ENCODE results near the gene REPIN1. TPM values are rescaled to one million over a fixed set of nuclear protein-coding genes. Genes with fewer than 3 reads are reported as not detected.

REPIN1 gene
- total RNA-seq, 2 donors from 2014 or later: 43.0 to 49.8 TPM

DNA sequence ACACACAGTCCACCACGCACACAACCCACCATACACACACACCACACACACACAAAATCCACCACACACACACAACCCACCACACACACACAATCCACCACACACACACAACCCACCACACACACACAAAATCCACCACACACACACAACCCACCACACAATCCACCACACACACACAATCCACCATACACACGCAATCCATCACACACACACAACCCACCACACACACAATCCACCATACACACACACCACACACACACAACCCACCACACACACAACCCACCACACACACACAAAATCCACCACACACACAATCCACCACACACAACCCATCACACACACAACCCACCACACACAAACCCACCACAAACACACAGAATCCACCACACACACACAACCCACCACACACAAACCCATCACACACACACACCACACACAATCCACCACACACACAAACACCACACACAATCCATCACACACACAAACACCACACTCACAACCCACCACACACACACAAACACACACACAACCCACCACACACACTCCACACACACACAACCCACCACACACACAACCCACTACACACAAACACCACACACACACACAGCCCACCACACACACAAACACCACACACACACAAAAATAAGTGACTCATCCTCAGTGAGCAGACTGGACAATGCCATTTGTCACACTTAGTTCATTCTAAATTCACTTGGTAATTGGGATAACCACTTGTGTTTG is 8.8 kb upstream of the REPIN1 start:
- H3K27me3 Mint-ChIP-seq: no peaks in the 10 kb centered on the region
- ATAC-seq (no peak), DNase-seq (no peak)
- H3K27ac Mint-ChIP-seq: peak overlapping the region; percentile 77
- H3K9me3 ChIP-seq (ENCODE audit: control insufficient read depth, low read length, poor library complexity, severe bottlenecking): no peaks in the 10 kb centered on the region
- peak overlapping the region; percentile 19 for H3K4me3 Mint-ChIP-seq
- H3K36me3 Mint-ChIP-seq (ENCODE audit: low read depth): peaks cover 3% of the 10 kb centered on the region
- H3K4me1 Mint-ChIP-seq: peaks cover 20% of the 10 kb centered on the region

DNA sequence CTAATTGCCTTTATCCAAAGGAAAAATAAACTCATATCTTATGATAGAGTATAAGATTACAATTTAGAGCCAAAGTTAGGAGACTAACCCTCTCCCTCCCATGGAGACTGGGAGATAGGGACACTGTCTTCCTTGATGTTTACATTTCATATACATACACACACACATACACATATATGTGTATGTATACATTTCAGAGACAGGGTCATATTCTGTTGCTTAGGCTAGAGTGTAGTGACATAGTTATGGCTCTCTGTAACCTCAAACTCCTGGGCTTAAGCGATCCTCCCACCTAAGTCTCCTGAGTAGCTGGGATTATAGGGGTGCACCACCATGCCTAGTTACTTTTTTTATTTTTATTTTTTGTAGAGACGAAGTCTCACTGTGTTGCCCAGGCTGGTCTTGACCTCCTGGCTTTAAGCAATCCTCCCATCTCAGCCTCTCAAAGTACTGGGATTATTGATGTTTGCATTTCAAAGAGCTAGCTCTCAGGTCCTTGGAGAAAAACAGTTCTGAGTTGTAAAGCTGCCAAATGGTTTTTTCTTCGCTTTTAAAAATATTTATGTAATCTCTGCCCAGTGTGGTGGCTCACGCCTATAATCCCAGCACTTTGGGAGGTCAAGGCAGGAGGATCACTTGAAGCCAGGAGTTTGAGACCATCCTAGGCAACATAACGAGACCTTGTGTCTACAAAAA is 8.1 kb upstream of the REPIN1 start:
- DNase-seq (no peak), ATAC-seq (no peak)
- no peaks in the 10 kb centered on the region for H3K9me3 ChIP-seq (ENCODE audit: control insufficient read depth, low read length, poor library complexity, severe bottlenecking)
- no peak overlapping the region for H3K4me3 Mint-ChIP-seq
- H3K27me3 Mint-ChIP-seq: no peaks in the 10 kb centered on the region
- peak overlapping the region; percentile 77 for H3K27ac Mint-ChIP-seq
- H3K36me3 Mint-ChIP-seq (ENCODE audit: low read depth): peaks cover 3% of the 10 kb centered on the region
- H3K4me1 Mint-ChIP-seq: peaks cover 20% of the 10 kb centered on the region

DNA sequence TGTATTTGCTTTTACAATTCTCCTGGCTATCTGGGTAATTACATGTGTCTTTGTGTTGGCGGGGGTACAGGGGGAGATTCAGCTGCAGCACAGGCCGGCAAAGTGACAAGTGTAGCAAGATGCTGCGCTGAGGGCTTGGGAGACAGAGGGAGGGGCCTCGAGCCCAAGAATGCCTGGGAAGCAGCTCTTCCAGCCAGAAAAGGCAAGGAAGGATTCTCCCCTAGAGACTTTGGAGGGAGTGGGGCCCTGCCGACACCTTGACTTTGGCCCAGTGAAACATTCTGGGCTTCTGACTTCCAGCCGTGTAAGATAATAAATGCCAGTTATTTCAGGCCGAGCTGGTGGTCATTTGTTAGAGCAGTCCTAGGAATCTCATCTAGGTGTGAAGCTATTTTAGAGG is 7.2 kb upstream of the REPIN1 start:
- DNase-seq (no peak), ATAC-seq (no peak)
- H3K9me3 ChIP-seq (ENCODE audit: control insufficient read depth, low read length, poor library complexity, severe bottlenecking): no peaks in the 10 kb centered on the region
- Mint-ChIP-seq H3K4me1 (peaks cover 20% of the 10 kb centered on the region), H3K4me3 (no peak overlapping the region), H3K27me3 (no peaks in the 10 kb centered on the region), H3K36me3 (ENCODE audit: low read depth) (peaks cover 3% of the 10 kb centered on the region), H3K27ac (no peak overlapping the region)

DNA sequence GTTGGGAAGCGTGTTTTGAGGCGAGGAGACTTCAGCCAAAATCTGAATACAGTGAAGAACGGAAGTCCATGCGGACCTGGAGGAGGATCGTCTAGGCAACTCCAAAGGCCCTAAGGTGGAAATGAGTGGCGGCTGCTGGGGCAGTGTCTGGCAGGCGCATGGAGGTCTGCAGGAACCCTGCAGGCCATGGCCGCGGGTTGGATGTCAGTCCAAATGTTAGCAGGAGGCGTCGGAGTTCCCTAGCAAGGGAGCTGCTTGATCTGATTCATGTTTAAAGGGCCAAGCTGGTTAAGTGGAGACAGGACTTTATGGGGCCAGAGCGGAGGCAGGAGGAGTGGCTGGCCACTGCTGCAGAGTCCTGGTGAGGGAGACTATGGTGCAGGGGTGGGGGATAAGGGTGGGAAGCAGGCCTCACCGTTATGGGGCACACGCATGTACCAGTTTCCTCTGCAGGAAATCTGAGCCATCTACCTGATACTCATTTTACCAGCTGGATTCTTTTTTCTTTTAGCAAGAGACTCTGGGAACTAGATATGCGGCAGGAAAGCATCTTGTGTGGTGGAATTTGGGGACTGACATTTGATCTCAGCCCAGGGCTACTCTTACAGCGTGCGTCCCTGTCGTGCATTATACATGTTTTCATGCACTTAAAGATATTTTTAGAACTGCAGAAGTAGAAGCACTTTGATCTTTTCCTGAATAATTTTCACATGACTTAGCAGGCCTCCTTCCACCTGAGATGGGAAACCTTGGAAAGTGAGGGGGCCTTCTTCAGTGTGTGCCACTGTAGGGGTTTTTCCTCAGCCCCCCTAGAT is 6.6 kb upstream of the REPIN1 start:
- H3K27ac Mint-ChIP-seq: no peak overlapping the region
- ATAC-seq: no peak
- H3K9me3 ChIP-seq (ENCODE audit: control insufficient read depth, low read length, poor library complexity, severe bottlenecking): no peaks in the 10 kb centered on the region
- no peak for DNase-seq
- peaks cover 3% of the 10 kb centered on the region for H3K36me3 Mint-ChIP-seq (ENCODE audit: low read depth)
- peaks cover 20% of the 10 kb centered on the region for H3K4me1 Mint-ChIP-seq
- H3K4me3 Mint-ChIP-seq: no peak overlapping the region
- no peaks in the 10 kb centered on the region for H3K27me3 Mint-ChIP-seq

DNA sequence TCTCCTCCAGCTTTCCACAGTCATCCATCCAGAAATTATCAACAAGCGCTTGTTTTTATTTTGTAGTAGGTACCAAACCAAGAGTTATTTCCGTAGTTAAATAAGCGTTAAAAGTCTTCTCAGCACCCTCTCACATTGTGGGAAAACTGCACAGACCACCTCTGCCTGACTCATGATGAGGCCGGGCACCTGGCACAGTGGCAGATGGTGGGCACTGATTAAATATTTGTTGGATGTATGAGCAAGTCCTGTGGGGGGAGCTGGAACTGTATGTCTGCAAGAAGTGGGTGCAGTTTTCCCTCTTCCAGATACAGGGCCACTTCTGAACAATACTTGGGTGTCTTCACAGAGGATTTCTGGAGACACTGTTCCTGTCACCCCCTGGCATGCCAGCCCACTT is 5.3 kb upstream of the REPIN1 start:
- H3K27me3 Mint-ChIP-seq: no peaks in the 10 kb centered on the region
- ATAC-seq (no peak), DNase-seq (no peak)
- H3K36me3 Mint-ChIP-seq (ENCODE audit: low read depth): peaks cover 3% of the 10 kb centered on the region
- peaks cover 15% of the 10 kb centered on the region for H3K4me1 Mint-ChIP-seq
- no peaks in the 10 kb centered on the region for H3K9me3 ChIP-seq (ENCODE audit: control insufficient read depth, low read length, poor library complexity, severe bottlenecking)
- H3K27ac Mint-ChIP-seq: peak overlapping the region; percentile 37
- H3K4me3 Mint-ChIP-seq: no peak overlapping the region

DNA sequence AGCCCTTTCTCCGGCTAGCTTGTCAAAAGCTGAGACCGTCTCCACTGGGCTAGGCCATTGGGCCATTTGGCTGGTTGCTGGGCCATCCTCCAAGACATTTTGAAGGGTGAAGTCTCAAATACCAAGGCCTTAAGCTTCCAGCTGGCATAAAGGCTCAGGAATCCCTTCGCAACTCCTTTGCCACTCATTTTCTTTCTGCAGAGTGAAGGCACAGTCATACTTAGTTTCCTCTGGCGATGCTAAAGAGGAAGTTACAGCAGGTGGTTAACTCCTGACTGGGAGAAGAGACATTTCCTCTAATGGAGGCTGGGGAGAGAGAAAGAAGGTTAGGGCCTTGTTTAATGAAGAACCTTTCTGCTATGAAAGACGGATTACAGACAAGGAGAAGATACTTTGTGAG is 4.8 kb upstream of the REPIN1 start:
- H3K4me3 Mint-ChIP-seq: no peak overlapping the region
- peaks cover 15% of the 10 kb centered on the region for H3K4me1 Mint-ChIP-seq
- peak overlapping the region; percentile 37 for H3K27ac Mint-ChIP-seq
- no peaks in the 10 kb centered on the region for H3K27me3 Mint-ChIP-seq
- DNase-seq: no peak
- H3K9me3 ChIP-seq (ENCODE audit: control insufficient read depth, low read length, poor library complexity, severe bottlenecking): no peaks in the 10 kb centered on the region
- peaks cover 3% of the 10 kb centered on the region for H3K36me3 Mint-ChIP-seq (ENCODE audit: low read depth)
- ATAC-seq: no peak

DNA sequence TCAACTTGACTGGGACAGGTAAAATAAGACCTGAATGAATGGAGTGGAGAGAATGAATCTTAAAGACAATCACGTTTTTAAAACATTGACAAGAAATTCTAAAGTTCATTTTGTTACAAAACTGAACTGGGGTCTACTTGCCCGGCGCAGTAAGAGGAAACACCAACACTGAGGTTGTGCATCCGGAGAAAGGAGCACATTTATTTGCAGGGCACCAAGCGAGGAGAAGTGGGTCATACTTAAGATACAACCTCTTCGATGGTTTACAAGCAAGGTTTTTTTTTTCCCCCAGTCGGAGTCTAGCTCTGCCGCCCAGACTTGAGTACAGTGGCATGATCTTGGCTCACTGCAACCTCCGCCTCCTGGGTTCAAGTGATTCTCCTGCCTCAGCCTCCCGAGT is 3.4 kb upstream of the REPIN1 start:
- H3K27ac Mint-ChIP-seq: no peak overlapping the region
- no peaks in the 10 kb centered on the region for H3K9me3 ChIP-seq (ENCODE audit: control insufficient read depth, low read length, poor library complexity, severe bottlenecking)
- DNase-seq: no peak
- no peaks in the 10 kb centered on the region for H3K27me3 Mint-ChIP-seq
- no peaks in the 10 kb centered on the region for H3K36me3 Mint-ChIP-seq (ENCODE audit: low read depth)
- H3K4me1 Mint-ChIP-seq: peaks cover 12% of the 10 kb centered on the region
- H3K4me3 Mint-ChIP-seq: no peak overlapping the region
- ATAC-seq: no peak

DNA sequence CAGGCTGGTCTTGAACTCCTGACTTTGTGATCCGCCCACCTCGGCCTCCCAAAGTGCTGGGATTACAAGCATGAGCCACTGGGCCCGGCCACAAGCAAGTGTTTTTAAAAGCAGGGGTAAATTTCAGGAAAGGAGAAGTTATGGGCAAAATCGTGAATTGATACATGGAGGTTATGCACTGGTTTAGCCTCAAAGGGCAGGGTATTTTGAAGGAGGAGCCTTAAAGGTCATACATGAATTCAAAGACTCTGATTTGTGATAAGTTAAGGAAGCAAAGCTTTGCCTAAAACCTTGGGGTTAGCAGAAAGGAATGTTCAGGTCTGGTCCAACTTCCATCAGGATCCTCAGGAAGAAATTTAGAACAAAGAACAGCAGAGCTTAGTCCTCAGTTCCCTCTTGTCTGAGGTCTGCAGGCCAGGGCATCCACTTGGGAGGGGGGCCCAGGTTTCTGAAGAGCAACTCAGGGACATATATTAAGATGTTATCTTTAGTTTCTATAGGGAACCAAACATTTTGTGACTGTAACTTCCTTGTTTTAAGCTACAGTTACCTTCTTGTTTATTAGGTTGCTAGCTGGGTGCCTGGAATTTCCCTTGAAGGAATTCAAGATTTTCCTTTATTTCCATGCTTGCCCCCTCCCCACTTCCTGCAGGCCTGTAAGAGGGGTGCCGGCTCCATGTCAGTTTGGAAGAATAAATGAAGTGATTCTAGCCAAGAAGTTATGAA is 2.8 kb upstream of the REPIN1 start:
- no peaks in the 10 kb centered on the region for H3K36me3 Mint-ChIP-seq (ENCODE audit: low read depth)

DNA sequence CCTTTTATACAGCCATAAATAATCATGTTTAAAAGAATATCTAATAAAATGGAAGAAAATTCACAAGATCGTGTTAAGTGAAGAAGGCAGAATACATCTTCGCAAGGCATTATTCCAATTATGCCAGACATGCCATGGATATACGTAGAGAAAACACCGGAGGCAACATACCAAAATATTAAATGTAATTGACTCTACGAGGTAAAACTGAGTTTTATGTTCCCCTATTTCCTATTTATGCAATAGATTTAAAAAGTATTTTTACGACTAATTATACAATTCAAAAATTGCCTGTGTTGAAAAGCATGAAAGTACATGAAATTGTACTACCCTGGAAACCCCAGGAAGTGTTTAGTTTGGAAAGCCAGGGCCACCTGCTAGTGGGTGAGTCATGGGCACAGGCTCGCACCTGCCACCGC is 936 bp upstream of the REPIN1 start:
- H3K9me3 ChIP-seq (ENCODE audit: control insufficient read depth, low read length, poor library complexity, severe bottlenecking): no peaks in the 10 kb centered on the region
- Mint-ChIP-seq H3K36me3 (ENCODE audit: low read depth) (no peaks in the 10 kb centered on the region), H3K4me1 (peaks cover 19% of the 10 kb centered on the region), H3K27me3 (no peaks in the 10 kb centered on the region), H3K27ac (peak overlapping the region; percentile 90), H3K4me3 (peak overlapping the region; percentile 97)
- ATAC-seq: peak; percentile 58
- no peak for DNase-seq

More for the DNA sequence above, 2.8 kb upstream of the REPIN1 start:
- H3K9me3 ChIP-seq (ENCODE audit: control insufficient read depth, low read length, poor library complexity, severe bottlenecking): no peaks in the 10 kb centered on the region
- H3K27me3 Mint-ChIP-seq: no peaks in the 10 kb centered on the region
- H3K4me1 Mint-ChIP-seq: peaks cover 18% of the 10 kb centered on the region
- peak overlapping the region; percentile 90 for H3K27ac Mint-ChIP-seq
- H3K4me3 Mint-ChIP-seq: no peak overlapping the region
- DNase-seq (no peak), ATAC-seq (no peak)

DNA sequence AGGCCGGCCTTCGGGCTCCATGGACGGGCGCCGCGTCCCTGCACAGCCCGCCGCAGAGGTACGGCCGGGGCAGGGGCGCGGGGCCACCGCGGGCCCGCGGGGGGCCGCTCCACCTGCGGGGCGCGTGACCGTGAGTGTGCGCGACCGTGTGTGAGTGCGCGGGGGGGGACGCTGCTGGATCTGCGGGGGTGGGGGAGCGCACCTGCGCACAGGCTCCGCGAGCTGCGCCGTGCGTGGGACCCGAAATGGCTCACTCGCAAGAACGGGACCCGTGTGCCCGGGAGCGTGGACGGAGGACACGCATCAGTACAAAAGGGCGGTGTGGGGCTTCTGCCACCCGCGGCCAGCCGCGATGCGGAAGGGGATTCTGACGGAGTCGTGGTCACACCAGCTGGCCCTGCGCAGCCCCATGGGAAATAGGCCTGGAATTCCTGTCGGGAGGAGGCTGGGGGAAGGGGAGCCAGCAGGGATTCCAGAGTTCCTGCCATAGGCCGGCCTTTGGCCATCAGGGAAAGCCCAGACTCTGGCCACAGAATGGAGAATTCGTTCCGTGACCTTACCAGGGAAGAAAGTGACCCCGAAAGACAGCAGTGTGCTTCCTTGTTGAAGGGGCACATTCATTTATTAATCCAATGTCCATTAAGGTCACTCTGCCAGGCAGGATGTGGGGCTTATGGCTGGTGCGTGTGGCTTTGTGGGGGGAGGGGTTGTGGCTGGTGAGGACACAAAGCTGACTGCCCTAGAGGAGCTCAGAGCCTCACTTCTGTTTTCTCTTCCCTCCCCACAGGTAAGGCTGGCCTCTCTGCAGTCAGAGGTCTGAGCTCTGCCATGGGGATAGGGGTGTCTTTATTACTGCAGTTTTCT is 494 bp downstream of the REPIN1 start:
- peak overlapping the region; percentile 93 for H3K27ac Mint-ChIP-seq
- peak; percentile 73 for ATAC-seq
- H3K9me3 ChIP-seq (ENCODE audit: control insufficient read depth, low read length, poor library complexity, severe bottlenecking): no peaks in the 10 kb centered on the region
- no peaks in the 10 kb centered on the region for H3K36me3 Mint-ChIP-seq (ENCODE audit: low read depth)
- DNase-seq: peak; percentile 33 to 50 (median 47)
- H3K4me3 Mint-ChIP-seq: peak overlapping the region; percentile 97
- no peaks in the 10 kb centered on the region for H3K27me3 Mint-ChIP-seq
- peaks cover 16% of the 10 kb centered on the region for H3K4me1 Mint-ChIP-seq

DNA sequence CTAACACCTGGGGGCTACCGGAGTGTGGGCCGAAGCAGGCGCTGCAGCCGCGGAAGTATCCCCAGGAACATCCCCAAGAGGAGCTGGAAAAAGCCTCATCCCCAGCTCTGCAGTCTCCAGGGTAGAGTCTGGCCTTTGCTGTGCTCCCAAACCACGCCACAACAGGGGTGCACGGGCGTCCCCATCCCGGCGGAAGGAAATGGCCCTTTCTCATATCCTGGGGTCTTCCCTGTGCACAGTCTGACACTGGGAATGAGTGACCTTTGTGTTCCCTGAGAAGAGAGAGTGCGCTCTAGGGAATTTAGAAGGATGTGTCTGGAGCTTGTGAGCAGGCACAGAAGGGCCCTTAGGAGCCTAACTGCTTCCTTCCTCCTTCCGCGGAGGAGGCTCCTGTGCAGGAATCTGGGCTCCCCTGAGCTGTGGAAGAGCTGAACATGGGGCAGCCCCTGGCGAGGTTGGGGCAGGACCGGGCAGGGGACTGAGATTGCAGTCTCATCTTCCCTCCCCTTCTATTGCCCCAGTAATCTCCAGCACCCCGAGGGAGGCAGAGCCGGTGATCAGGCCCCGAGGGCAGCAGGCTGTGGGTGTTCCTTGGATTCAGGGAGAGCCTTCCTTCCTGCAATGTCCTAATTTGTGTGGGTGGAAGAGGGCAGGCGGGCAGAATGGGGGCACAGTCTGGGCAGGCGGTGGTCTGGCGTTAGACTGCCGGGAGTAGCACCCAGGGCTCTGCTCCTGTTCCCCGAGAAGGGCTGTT is 1.3 kb downstream of the REPIN1 start:
- Mint-ChIP-seq H3K4me3 (peak overlapping the region; percentile 97), H3K27me3 (no peaks in the 10 kb centered on the region), H3K27ac (peak overlapping the region; percentile 93), H3K36me3 (ENCODE audit: low read depth) (no peaks in the 10 kb centered on the region), H3K4me1 (peaks cover 20% of the 10 kb centered on the region)
- H3K9me3 ChIP-seq (ENCODE audit: control insufficient read depth, low read length, poor library complexity, severe bottlenecking): no peaks in the 10 kb centered on the region
- DNase-seq: no peak
- no peak for ATAC-seq
